ENCODE measurements around the gene FLRT1.

Gene FLRT1

GRCh38 chr11:64035576-64035975 is at the start of gene FLRT1:
TSS of gene FLRT1 (plus strand) at chr11:64035931. CDS start at chr11:64116268, 80,337 bp downstream.
- no peak for FAIRE-seq

- no peak for FAIRE-seq
These were observed 49.4 kb upstream of the FLRT1 start, which contains the start of gene OTUB1 for GRCh38 chr11:63986156-63986931. TSS of gene OTUB1 (plus strand) at chr11:63986438. CDS start at chr11:63986457, 19 bp downstream.

DNA sequence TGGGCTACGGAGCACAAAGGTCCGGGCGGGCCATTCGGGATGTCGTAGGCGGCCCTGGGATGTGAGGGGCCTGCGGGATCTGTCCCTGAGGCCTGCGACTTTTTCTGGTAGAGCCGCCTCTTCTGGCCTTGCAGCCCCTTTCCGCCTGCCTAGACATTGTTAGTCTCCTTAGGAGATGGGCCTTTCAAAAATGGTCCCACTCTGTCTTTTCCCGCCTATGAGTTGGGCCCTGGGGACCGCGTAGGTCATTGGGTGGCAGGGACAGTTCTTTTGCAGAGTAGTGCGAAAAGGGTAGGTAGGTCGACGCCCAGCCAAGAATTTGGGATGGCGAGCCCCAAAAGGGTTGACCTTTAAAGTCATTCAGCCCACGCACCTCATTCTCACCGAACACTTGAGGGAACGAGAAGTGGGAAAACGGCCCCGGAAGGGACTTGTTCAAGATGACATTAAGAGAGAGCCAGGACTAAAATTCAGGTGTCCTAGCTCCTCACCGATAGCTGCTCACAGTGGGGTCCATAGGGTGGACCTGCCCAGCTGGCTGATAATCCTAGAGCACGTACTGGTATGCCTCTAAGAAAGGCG is 48.7 kb upstream of the FLRT1 start:
- no peak for FAIRE-seq

GRCh38 chr11:63991558-63991957 is 44.2 kb upstream of the FLRT1 start:
- no peak for FAIRE-seq

DNA sequence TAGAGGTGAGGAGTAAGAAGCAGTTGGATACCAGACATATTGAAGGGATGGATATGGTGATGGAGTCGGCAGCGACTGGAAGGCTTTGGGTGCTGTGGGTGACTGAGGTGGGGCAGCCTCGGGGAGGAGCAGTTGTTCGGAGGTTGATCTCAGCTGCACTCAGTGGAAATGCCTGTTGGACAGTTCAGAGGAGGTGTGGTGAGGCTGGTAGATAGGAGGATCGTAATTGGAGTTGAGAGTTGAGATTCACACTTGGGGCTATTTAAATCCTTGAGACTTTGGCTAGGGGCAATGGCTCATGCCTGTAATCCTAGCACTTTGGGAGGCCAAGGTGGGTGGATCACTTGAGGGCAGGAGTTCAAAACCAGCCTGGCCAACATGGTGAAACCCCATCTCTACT is 42.6 kb upstream of the FLRT1 start:
- no peak for FAIRE-seq

GRCh38 chr11:63993993-63994392 is 41.7 kb upstream of the FLRT1 start:
- no peak for FAIRE-seq

GRCh38 chr11:63996512-63996911 is 39.2 kb upstream of the FLRT1 start:
- no peak for FAIRE-seq

DNA sequence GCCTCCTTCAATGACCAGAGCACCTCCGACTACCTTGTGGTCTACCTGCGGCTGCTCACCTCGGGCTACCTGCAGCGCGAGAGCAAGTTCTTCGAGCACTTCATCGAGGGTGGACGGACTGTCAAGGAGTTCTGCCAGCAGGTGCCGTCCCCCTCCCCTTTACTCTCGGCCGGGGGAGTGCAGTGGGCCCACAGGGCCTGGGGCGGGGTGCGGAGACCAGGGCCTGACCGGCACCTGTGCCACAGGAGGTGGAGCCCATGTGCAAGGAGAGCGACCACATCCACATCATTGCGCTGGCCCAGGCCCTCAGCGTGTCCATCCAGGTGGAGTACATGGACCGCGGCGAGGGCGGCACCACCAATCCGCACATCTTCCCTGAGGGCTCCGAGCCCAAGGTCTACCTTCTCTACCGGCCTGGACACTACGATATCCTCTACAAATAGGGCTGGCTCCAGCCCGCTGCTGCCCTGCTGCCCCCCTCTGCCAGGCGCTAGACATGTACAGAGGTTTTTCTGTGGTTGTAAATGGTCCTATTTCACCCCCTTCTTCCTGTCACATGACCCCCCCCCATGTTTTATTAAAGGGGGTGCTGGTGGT is 38.5 kb upstream of the FLRT1 start:
- FAIRE-seq = no peak

- no peak for FAIRE-seq
These were observed 37.9 kb upstream of the FLRT1 start for GRCh38 chr11:63997801-63998337.

GRCh38 chr11:63998558-63999348 is 37.0 kb upstream of the FLRT1 start:
- FAIRE-seq = no peak

GRCh38 chr11:63999349-64000025 is 36.2 kb upstream of the FLRT1 start:
- no peak for FAIRE-seq

DNA sequence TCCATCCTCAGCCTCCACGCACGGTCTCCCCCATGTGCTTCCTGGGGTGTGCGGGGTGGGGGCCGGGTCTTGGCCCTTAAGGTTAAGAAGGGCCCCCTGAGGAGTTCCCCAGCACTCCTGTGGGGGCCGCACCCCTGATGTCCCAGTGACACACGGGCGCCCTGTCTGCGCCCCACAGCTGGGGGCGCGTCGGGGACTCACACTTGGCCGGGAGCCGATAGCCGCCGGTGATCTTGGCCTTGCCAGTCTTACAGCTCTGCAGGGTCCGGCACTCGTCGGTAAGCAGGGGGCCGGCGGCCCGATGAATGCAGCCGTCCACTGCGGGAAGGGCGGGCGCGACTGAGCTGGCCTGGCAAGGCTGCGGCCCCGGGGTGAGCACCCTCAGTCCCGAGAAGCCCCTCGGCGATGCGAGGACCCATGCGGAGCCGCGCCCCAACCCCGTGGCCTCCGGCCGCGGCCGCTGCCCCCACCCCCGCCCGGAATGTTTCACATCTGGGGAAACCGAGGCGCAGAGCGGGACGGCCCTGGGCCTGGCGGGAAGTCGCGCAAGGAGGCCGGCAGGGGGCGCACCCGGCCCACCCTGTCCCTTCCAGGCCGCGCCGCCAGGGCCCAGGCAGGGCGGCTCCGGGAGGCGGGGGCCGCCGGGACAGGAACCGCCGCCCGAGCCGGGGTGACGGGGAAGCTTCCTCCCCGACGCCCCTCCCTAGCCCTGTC is 35.5 kb upstream of the FLRT1 start:
- FAIRE-seq = no peak

GRCh38 chr11:64000740-64001483 is 34.8 kb upstream of the FLRT1 start:
- FAIRE-seq = no peak

GRCh38 chr11:64001484-64002420 is 34.0 kb upstream of the FLRT1 start:
- no peak for FAIRE-seq

- no peak for FAIRE-seq
These were observed 31.7 kb upstream of the FLRT1 start for GRCh38 chr11:64003807-64004589.

DNA sequence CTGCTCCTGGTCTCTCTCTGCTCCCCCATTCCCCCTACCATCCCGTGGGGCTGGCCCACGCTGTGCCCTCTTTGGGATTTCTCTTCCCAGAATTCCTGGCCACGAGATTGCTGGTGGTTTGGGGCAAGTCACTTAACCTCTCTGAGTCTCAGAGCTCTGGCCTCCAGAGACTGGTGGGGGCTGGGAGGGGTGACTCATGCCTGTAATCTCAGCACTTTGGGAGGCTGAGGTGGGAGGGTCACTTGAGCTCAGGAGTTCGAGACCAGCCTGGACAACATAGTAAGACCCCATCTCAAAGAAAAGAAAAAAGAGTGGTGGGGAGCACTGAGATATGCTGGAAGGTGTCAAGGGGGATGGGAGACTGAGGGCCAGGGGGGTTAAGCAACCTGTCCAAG is 31.1 kb upstream of the FLRT1 start:
- no peak for FAIRE-seq

- FAIRE-seq = no peak
These were observed 30.0 kb upstream of the FLRT1 start for GRCh38 chr11:64005691-64006090.

GRCh38 chr11:64006398-64006797 is 29.3 kb upstream of the FLRT1 start:
- FAIRE-seq = no peak

GRCh38 chr11:64007160-64007628 is 28.5 kb upstream of the FLRT1 start:
- no peak for FAIRE-seq
